Spleen (tissue), 11 donors: Measurements from ENCODE around the gene RASSF10. TPM values are rescaled to one million over a fixed set of nuclear protein-coding genes. Genes with fewer than 3 reads are reported as not detected.

Experiments used
- DNase-seq: peaks from one replicate; pipeline ENCODE4 v3.0.0-alpha.2; 2020
- H3K27ac ChIP-seq, 8 donors: fragments of 200-600 bp; sonication (generic) in 7 of 8; 1 replicate in 4 of 8; 2 replicates in 4 of 8; pipeline versions ENCODE4 v1.5.0 to v1.8.0; 2016 to 2021; ENCODE audit warnings: inconsistent platforms in 4 of 8, mild to moderate bottlenecking in 4 of 8, moderate library complexity in 1 of 8
- H3K27me3 ChIP-seq, 7 donors: fragments of 200-600 bp; sonication (generic) in 6 of 7; replicated peaks in 1 of 7; 1 replicate in 4 of 7; 2 replicates in 3 of 7; pipeline versions ENCODE4 v1.5.0 to v1.8.0; 2016 to 2021; ENCODE audit warnings: inconsistent platforms in 3 of 7, mild to moderate bottlenecking in 1 of 7
- H3K36me3 ChIP-seq, 6 donors: fragments of 200-600 bp; sonication (generic) in 5 of 6; 1 replicate in 4 of 6; 2 replicates in 2 of 6; pipeline versions ENCODE4 v1.5.0 to v1.8.0; 2016 to 2021; ENCODE audit warnings: inconsistent platforms in 2 of 6
- H3K4me1 ChIP-seq, 6 donors: fragments of 200-600 bp; sonication (generic) in 5 of 6; 1 replicate in 3 of 6; 2 replicates in 3 of 6; pipeline versions ENCODE4 v1.5.0 to v1.8.0; 2016 to 2021; ENCODE audit warnings: inconsistent platforms in 3 of 6
- H3K4me3 ChIP-seq, 8 donors: fragments of 200-600 bp; sonication (generic) in 7 of 8; 1 replicate in 4 of 8; 2 replicates in 4 of 8; pipeline versions ENCODE4 v1.5.0 to v1.8.0; 2016 to 2021; ENCODE audit warnings: inconsistent platforms in 4 of 8, mild to moderate bottlenecking in 4 of 8, moderate library complexity in 2 of 8
- H3K9me3 ChIP-seq, 8 donors: fragments of 200-600 bp; sonication (generic) in 7 of 8; 1 replicate in 4 of 8; 2 replicates in 4 of 8; pipeline versions ENCODE4 v1.5.0 to v1.8.0; 2016 to 2021; ENCODE audit warnings: inconsistent platforms in 4 of 8
- CTCF ChIP-seq, 11 experiments: fragments of 200-600 bp in 7 of 11; fragments of 450-650 bp in 4 of 11; sonication (generic) in 4 of 11; IDR thresholded peaks in 8 of 11; conservative IDR thresholded peaks in 3 of 11; 1 replicate in 7 of 11; 2 replicates in 4 of 11; pipeline versions ENCODE4 v1.4.0 to v1.8.0; 2016 to 2021; ENCODE audit warnings: antibody characterized with exemption in 11 of 11, inconsistent platforms in 4 of 11, mild to moderate bottlenecking in 1 of 11
- POLR2A ChIP-seq, 3 donors: fragments of 450-650 bp; IDR thresholded peaks; one replicate each; pipeline ENCODE4 v1.5.1; 2017; ENCODE audit warnings: antibody characterized with exemption in 3 of 3, mild to moderate bottlenecking in 1 of 3
- POLR2AphosphoS5 ChIP-seq, 3 donors: sonication (generic); formaldehyde crosslinking; IDR thresholded peaks; one replicate each; pipeline ENCODE4 v1.5.1; 2017; ENCODE audit warnings: antibody characterized with exemption in 3 of 3
- WGBS, 5 donors: extraction: QIAGEN DNeasy Blood & Tissue Kit in 3 of 5; methylation state at CpG; one replicate each; pipeline versions ENCODE4 v1.1.5 to v1.1.7; 2013 to 2018; 5-methylcytosine and 5-hydroxymethylcytosine counted together
- intact Hi-C: fragments of 100-400 bp; cut with DNase I; formaldehyde crosslinking; loops from one replicate; pipeline ENCODE4 v1.15.0; 2023; ENCODE audit warnings: low total_unique reads
- polyA plus RNA-seq, 3 donors: library from polyadenylated mRNA; stranded (reverse); fragments of 200-250 nt; gene quantifications; one replicate each; pipeline ENCODE4 v1.2.1, GENCODE V29; 2013
- total RNA-seq, 7 donors: library from RNA; depleted of rRNA in 3 of 7; stranded (reverse); fragments of >200 nt in 3 of 7; fragmentation: NEBNext Ultra II Directional in 4 of 7; extraction: Animal tissue kit (Norgen Biotek cat#: 25700) in 4 of 7; gene quantifications; one replicate each; pipeline versions ENCODE4 v1.1.0 to v1.2.1, GENCODE V29; 2016 to 2021
- donor health status: healthy with polysubstance abuse.
- donor health status: DM: no; HTN: no; CAD: no; lungs with moderate emphysema.
- donor health status: DM: no; HTN: no; CAD: no.
- donor health status: Bipolar disorder and iron deficiency.
- donor health status: healthy.
- donor health status: DM: no; HTN: no; CAD: no.
- donor health status: DM: yes; HTN: yes; CAD: no.

RASSF10 gene
- total and polyA plus RNA-seq, 10 donors: not detected

- no peaks in the 10 kb centered on the region for H3K36me3 ChIP-seq
- TF ChIP-seq CTCF (IDR thresholded peaks at IDR 0.05 in 8 of 11, conservative IDR thresholded peaks at IDR 0.05 in 3 of 11) (no peak), POLR2AphosphoS5 (IDR thresholded peaks at IDR 0.05) (no peak)
- 28 to 44% (median 43%) methylated on average over 7 to 8 of the region's 8 CpGs for WGBS, 5 donors
- no peak overlapping the region for H3K4me3 ChIP-seq
- H3K27me3 ChIP-seq: peaks cover 0 to 10% (median 0%) of the 10 kb centered on the region in 7 donors
- no peaks in the 10 kb centered on the region for H3K9me3 ChIP-seq
- no peak overlapping the region for H3K27ac ChIP-seq
- H3K4me1 ChIP-seq: no peaks in the 10 kb centered on the region
- intact Hi-C loops: no loop called here
- DNase-seq: no peak
Observed at GRCh38 chr11:12979928-12980689, 29.0 kb upstream of the RASSF10 start.

GRCh38 chr11:12981676-12982522 lies 27.2 kb upstream of the RASSF10 start:
- 62 to 78% (median 67%) methylated on average over 3 of the region's 3 CpGs for WGBS, 5 donors
- H3K27ac ChIP-seq: no peak overlapping the region
- H3K9me3 ChIP-seq: no peaks in the 10 kb centered on the region
- TF ChIP-seq POLR2A (IDR thresholded peaks at IDR 0.05) (no peak), POLR2AphosphoS5 (IDR thresholded peaks at IDR 0.05) (no peak), CTCF (IDR thresholded peaks at IDR 0.05 in 8 of 11, conservative IDR thresholded peaks at IDR 0.05 in 3 of 11) (no peak)
- intact Hi-C loops: no loop called here
- DNase-seq: no peak
- peaks cover 0 to 16% (median 0%) of the 10 kb centered on the region in 7 donors for H3K27me3 ChIP-seq
- H3K36me3 ChIP-seq: no peaks in the 10 kb centered on the region
- H3K4me1 ChIP-seq: no peaks in the 10 kb centered on the region
- H3K4me3 ChIP-seq: no peak overlapping the region

GRCh38 chr11:12983336-12983735 lies 25.8 kb upstream of the RASSF10 start:
- H3K4me3 ChIP-seq: no peak overlapping the region
- H3K4me1 ChIP-seq: no peaks in the 10 kb centered on the region
- TF ChIP-seq POLR2AphosphoS5 (IDR thresholded peaks at IDR 0.05) (no peak), POLR2A (IDR thresholded peaks at IDR 0.05) (no peak), CTCF (IDR thresholded peaks at IDR 0.05 in 8 of 11, conservative IDR thresholded peaks at IDR 0.05 in 3 of 11) (no peak)
- intact Hi-C loops: no loop called here
- DNase-seq: no peak
- H3K36me3 ChIP-seq: no peaks in the 10 kb centered on the region
- H3K27me3 ChIP-seq: peaks cover 0 to 14% (median 0%) of the 10 kb centered on the region in 7 donors
- no peak overlapping the region for H3K27ac ChIP-seq
- WGBS, 5 donors: 88 to 97% (median 92%) methylated on average over 7 of the region's 7 CpGs
- H3K9me3 ChIP-seq: no peaks in the 10 kb centered on the region
